Measurements from ENCODE around the gene ZC3H4.

Gene ZC3H4

DNA sequence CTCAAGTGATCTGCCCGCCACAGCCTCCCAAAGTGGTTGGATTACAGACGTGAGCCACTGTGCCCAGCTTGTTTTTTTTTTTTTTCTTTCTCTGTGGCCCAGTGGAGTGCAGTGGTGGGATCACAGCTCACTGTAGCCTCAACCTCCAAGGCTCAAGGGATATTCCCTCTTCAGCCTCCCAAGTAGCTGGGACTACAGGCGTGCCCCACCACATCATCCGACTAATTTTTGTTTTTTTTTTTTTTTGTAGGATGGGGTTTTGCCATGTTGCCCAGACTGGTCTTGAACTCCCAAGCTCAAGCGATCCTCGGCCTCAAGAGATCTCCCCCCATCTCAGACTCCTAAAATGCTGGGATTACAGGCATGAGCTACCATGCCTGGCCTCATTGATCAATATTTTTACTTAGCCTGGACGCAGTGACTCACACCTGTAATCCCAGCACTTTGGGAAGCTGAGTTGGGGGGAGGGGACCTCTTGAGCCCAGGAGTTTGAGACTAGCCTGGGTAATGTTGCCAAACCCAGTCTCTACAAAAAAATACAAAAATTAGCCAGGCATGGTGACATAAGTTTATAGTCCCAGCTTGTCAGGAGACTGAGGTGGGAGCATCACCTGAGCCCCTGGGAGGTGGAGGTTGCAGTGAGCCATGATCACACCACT lies 18.7 kb upstream of the ZC3H4 start:
- no peak for FAIRE-seq

DNA sequence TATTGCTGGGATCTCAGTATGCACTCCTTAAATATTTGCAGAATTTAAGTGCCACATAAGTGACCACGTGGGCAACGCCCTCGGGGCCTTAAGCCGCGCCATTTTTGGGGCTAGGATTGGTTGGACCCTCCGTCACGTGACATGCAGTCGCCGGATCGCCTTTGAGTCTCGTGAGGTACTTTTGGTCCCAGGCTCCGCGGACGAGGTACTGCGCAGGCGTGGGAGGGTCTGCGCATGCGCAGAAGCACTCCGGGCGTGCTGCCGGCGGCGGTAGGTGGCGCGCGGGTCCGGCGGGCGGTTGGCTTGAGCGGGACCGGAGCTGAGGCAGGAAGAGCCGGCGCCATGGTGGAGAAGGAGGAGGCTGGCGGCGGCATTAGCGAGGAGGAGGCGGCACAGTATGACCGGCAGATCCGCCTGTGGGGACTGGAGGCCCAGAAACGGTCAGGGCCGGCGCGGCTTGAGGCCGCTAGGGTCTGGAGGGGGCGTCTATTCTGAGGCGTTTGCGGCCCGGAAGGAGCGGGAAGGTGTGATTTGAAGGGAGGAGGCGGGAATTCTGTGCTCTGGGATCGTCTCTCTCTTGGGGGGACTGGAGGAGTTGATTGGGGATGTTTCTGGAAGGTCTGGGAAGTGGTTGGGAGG lies 17.1 kb upstream of the ZC3H4 start, which contains the start of gene SAE1:
Gene SAE1 (plus strand): TSS at position 247 of the 639 bp plus-strand sequence. CDS start 96 bp downstream, at position 343.
- FAIRE-seq = peak; percentile 92

DNA sequence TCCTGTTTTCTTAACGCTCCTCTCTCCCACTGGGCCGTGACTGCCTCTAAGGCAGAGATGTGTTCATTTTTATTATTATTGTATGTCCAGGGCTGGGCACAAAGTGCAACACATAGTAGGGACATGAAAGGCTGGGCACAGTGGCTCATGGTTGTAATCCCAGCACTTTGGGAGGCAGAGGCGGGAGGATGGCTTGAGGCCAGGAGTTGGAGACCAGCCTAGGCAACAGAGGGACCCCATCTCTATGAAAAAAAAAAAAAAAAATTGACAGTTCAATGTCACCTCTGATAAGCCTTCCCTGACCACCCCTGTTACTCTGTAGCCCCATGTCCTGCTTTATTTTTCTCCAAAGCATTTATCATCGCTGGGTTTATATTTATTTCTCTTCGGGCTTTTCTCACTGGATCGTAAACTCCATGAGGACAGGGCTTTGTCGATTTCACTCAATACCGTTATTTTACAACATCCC lies 16.6 kb upstream of the ZC3H4 start:
- FAIRE-seq = no peak

DNA sequence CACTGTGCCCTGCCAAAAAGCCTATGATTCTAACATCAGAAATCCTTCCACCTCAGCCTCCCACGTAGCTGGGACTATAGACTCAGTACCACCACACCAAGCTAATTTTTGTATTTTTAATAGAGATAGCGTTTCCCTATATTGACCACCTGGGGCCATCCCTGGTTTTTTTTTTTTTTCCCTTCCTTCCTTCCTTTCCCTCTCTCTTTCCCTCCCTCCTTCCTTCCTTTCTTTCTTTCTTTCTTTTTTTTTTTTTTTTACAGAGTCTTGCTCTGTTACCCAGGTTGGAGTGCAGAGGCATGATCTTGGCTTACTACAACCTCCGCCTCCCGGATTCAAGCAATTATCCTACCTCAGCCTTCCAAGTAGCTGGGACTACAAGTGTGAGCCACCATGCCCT lies 16.0 kb upstream of the ZC3H4 start:
- no peak for FAIRE-seq

DNA sequence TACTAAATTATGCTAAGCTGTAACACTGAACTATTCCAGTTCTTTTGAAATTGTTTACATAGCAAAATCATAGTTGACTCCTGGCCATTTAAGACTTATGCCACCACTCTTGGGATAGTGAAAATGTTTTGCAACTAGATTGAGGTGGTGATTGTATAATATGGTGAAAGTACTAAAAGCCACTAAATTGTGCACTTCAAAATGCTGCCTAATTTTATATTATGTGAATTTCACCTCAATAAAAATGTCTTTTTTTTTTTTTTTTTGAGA lies 12.0 kb upstream of the ZC3H4 start:
- FAIRE-seq = no peak

DNA sequence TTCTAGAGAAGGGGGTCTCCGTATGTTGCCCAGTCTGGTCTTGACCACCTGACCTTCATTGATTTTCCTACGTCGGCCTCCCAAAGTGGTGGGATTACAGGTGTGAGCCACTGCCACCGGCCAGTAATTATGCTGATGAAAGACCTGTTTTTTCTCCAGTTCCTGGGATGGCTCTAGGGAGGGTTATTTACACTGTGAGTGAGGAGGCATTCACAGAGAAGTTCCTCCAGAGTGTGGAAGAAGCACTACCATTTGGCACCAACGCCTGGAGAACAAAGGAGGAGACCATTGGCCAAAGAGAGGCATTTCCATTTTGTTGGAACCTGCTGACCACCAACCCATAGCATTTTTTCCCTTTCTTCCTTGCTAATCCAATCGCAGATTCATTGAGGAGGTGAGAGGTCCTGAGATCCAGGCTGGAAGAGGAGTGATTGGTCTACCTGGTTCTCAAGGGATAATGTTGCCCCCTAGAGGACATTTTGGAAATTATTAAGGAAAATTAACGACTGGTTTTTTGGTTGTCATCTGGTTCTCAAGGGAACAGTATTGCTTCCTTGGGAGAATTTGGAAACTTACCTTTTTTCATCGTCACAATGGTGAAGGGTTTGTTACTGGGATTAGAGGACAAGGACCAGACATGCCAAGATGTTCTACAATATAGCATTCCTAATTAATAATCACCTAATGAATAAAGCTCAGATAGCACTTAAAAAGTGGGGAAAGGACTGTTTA lies 11.5 kb upstream of the ZC3H4 start:
- peak; percentile 98 for FAIRE-seq

DNA sequence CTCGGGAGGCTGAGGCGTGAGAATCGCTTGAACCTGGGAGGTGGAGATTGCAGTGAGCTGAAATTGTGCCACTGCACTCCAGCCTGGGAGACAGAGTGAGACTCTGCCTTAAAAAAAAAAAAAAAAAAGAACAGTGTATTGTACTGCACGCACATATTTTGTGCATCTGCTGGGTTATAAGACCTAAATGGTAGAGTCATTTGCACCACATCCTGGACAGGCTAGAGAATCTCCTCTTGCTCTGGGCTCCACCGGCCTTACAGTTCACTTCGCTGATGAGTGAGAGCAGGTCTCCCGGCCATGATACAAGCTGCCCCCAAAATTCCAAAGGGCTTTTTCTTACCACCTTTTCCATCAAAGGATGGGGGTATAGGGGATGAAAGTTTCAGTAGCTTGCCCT lies 9.8 kb upstream of the ZC3H4 start:
- FAIRE-seq = no peak

DNA sequence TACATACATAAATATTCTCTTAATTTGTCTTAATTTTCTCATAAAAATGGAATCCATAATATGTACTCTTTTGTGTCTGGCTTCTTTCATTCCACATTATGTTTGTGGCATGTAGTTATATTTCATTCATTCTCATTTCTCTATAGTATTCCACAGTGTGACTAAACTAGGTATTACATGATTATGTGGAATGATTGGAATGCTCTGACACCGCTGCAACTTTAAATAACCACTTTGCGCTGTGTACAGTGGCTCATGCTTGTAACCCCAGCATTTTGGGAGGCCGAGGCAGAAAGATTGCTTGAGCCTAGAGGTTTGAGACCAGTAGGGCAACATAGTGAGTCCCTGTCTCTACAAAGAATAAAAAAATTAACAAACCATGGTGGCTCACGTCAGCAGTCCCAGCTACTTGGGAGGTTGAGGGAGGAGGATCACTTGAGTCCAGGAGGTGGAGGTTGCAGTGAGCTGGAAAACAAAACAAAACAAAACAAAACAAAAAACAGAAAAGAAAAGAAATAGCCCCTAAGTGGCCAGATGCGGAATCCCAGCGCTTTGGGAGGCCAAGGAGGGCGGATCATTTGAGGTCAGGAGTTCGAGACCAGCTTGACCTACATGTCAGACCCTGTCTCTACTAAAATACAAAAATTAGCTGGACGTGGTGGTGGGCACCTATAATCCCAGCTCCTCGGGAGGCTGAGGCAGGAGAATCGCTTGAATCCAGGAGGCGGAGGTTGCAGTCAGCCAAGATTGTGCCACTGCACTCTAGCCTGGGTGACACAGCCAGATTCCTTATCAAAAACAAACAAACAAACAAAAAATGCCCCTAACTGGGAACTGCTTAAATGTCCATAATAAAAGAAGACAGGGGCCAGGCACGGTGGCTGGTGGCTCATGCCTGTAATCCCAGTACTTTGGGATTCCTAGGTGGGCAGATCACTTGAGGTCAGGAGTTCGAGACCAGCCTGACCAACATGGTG lies 9.1 kb upstream of the ZC3H4 start:
- no peak for FAIRE-seq

DNA sequence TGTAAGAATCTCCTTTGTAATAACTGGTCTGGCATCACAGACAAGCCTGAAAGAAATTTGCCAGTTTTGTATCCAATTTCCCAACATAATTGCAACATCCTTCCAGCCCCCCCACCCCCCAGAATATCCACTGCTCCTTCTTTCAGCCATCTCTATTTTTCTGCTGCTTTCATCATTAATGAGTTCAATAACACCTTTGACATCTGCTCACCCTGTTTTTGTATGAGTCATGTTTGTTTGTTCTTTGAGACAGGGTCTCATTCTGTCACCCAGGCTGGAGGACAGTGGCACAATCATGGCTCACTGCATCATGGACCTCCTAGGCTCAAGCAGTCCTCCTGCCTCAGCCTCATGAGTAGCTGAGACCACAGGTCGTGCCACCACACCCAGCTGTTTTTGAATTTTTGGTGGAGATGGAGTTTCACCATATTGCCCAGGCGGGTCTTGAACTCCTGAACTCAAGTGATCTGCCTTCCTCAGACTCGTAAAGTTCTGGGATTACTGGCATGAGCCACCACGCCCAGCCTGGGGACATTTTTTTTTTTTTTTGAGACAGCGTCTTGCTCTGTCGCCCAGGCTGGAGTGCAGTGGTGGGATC lies 7.0 kb upstream of the ZC3H4 start:
- FAIRE-seq = no peak

DNA sequence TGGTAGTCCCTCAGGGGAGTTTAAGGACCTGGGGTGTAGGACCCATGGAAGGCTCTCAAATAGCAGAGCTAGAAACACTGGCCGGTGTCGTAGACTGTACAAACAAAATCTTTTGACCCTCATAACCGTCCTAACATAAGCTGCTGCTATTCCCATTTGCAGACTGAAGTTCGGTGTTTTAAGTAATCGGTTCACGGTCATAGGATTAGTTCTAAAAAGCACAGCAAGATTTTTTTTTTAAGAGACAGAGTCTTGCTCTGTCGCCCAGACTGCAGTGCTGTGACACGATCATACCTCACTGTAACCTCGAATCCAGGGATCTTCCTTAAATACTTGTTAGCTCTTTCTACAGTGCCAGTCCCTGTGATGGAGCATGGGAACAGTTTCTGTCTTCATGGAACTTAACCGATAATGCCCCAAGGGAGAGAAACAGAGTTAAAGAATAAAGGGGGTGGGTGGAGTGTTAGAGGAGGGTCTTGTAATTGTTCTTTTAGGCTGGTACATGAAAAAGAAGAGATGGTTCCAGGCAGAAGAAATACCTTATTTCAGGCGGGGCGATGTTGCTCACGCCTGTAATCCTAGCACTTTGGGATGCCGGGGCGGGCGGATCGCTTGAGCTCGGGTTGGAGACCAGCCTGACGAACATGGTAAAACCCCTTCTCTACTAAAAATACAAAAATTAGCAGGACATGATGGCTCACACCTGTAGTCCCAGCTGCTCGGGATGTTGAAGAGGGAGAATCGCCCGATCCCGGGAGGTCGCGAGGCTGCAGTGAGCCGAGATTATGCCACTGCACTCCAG lies 475 bp upstream of the ZC3H4 start:
- peak; percentile 21 for FAIRE-seq

DNA sequence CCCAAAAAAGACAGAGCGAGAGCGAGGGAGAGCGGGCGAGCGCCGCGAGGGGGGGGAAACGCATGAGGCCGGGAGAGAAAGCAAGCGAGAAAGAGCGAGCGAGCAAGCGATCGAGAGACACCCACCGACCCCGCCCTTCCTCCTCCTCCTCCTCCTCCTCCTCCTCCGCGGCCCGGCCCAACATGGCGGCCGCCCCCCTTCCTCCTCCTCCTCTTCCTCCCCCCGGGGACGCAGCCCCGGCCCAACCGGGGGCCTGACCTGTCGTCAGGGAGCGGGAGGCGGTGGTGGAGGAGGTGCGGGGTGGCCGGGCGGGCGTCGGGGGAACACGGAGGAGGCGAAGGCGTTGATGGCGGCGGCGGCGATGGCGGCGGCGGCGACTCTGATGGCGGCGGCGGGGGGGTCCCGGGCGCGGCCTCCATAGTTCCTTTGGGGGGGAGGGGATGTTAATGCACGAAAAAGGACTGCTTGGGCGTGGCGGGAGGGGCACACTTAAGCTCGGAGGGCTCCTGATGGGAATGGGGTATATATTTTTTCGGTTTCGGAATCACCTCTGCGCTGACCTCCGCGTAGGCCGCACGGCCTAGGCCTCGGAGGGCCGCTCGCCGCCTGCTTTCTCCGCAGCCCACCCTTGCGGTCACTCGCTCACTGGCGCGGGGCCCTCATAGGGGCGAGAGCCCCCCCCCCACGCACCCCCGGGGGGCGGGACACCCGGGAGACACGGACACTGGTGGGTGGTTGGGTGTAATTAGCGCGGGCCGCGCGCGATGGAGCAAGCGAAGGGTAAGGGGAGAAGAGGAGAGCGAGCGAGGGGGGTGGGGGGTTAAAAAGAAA lies 1.2 kb downstream of the ZC3H4 start:
- no peak for FAIRE-seq

DNA sequence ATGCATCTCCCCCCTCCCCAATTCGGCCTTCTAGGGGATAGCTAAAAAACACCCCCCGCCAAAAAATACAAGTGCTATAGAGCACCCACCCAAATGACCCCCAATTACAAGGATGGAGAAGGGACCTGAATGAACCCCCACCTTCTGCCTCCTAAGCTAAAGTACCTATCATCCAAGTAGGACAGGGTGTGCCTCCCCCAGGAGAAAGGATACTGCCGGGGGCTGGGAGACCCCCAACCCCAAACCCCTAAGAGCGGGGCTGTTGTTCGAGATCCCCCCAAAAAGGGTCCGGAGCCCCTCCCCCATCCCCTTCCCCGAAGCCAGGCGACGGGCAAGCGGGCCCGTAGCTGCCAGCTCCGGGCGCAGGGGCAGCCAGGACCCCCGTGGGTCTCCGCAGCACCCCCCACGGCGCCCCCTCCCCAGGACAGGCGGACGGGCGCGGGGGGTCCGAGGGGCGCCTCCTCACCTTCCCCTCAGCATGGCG lies 1.9 kb downstream of the ZC3H4 start:
- FAIRE-seq = no peak

DNA sequence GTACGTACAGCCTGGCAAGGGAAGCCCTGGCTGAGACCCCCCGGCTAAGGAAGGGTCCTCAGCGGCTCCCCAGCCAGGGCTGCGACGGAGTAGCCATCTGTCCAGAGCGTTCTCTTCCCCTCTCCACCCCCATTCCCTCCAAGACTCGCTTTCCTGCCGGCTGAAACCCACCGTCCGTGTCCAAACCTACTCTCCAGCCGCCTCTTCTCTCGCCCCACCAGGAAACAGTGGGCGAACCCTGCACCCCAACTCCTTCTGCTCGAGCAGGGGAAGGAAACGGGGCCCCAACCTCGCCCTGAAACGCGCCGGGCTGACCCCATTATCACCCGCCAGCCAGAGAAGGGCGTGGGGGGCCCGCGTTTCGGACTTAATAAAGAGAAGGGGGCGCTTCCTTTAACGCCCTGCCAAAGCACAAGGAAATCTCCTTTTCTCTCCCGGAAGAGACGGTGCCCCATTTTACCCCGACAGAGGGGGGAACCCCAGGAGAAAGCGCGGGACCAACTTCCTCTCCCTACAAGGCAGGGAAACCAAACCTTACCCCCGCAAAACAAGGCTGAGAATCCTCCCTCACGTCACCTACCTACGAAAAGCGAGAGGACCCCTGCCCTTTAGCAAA lies 2.5 kb downstream of the ZC3H4 start:
- no peak for FAIRE-seq

DNA sequence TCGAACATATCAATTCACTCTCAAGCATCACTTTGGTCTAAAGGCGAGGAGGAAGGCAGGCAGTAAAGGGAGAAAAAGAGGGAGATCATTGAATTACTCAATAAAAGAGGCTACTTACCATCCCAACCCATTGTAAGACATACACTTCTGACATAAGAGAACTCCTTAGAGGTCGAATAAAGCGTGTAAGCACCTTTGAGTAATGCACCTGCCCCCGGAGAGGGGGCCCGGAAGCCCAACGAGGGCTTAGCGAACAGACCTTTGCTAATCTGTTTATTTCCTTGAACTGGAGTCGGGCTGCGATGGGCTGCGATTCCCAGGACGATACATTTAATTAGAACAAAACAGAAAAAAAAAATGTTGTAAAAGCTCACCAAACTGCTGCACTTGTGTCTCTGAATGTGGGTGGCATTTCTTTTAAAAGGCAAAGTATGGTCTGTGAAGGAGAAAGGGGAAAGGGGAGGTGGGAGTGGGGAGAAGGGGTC lies 3.0 kb downstream of the ZC3H4 start:
- no peak for FAIRE-seq

DNA sequence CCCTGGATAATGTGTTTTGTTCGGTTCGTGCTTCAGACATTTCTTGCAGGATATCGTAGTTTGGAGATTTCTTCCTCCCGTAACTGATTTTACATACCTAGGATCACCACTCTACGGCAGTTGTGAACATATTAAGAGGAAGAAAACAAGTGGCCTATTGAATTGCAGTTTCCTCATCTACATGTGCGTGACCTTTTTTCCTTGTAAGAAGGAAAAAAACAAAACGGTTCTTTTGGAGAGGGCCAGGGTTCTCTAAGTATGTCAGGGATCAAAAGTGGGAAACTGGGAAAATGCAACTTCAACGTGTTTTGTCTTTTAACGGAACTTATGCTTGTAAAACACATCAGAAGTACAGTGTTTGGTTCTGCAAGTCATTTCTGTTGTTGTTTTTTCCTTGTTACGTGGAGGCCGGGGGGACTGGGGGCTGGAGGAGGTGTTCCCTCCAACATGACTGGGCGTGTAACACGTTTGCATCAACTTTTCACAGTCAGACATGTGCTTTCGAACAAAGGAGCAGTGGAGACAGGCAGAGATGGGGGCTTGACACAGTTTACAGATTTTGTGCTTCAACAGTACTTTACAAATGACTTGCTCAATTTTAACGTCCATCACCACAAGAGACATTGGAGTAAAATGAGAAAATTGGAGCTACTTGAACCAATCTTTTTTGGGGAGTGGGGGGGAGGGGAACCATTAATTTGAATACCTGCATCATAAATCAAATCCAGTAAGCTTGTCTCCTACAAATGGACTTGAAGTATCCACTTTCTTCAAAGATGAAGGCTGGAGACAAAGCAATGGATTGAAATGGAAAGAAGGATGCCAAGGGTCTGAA lies 3.8 kb downstream of the ZC3H4 start:
- no peak for FAIRE-seq

DNA sequence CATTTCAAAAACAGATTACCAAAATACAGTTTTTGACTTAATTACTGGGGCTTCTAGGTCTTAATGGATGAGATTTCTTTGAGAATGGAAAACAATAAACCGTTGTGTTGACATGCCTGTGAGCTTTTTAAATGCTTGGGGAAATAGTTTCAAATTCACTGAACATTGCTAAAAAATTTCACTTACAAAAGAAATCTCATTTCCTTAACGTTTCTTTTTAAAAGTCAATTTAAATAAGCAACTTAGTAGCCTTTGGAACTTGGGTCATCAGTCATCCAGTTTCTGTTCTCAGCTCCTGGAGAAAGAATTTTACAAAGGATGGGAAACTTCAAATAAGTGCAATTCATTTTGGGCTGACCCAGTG lies 4.4 kb downstream of the ZC3H4 start:
- FAIRE-seq = no peak

DNA sequence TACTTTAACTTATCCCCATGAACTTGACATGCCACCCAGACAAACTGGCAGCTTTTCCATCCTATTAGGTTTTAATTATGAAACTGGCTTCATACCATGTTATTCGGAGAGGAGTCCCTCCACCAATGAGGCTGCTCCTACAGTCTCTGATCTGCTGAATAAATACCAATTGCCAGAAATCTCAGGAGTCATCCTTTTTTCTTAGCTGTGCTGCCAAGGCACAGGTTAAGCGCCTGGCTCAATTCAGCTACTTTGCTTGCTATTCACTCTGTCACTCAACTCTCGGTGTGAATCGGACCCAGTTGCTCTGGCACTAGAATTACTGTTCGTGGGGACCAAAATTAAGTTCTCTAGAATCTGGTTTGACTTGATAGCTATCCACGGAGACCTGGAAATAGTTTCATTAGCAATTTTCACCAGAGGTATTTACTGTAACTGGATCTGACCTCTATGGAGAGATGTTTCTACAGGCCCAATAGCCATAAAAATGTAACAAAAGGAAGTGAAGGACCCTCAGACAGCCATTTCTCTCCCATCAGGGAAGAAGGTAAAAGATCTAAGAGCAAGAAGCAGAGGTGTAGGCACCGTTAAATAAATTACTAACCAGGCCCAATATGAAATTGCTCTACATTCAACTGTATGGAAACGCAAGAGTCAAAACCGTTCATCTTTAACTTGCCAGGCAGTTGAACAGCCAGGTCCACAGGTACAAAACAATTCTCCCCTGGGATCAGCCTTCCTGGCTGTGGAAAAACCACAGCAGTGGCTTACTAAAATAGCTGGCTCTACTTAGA lies 5.4 kb downstream of the ZC3H4 start:
- no peak for FAIRE-seq
